ENCODE measurements around the gene FBXO47. TPM values are rescaled to one million over a fixed set of nuclear protein-coding genes. Genes with fewer than 3 reads are reported as not detected.

FBXO47 gene
- total and polyA plus RNA-seq, 9 of the 15 experiments (the other 6 are each of a cell fraction or from before 2014, with no cell fraction given) = not detected

GRCh38 chr17:38947189-38947588, 20.0 kb downstream of the FBXO47 start:
- Histone ChIP-seq H3K4me2 (ENCODE audit: insufficient read depth, low read length) (no peak overlapping the region), H3K27me3 (ENCODE audit: control insufficient read depth in 2 of 2, insufficient read depth in 2 of 2, low read length in 2 of 2) (no peaks in the 10 kb centered on the region), H2AFZ (ENCODE audit: low read depth, low read length) (no peak overlapping the region), H3K27ac (ENCODE audit: extremely low read depth, low read depth, low read length) (no peak overlapping the region), H3K4me1 (replicated peaks in 1 of 2; ENCODE audit: control insufficient read depth in 2 of 2, insufficient read depth in 2 of 2, low read length in 2 of 2) (no peaks in the 10 kb centered on the region), H4K20me1 (replicated peaks; ENCODE audit: control insufficient read depth, insufficient read depth, low read length) (no peaks in the 10 kb centered on the region), H3K4me3 (no peak overlapping the region), H3K9me1 (ENCODE audit: control insufficient read depth, insufficient read depth, low read length) (no peaks in the 10 kb centered on the region), H3K9ac (ENCODE audit: insufficient read depth in 1 of 2, low read depth in 2 of 2, low read length in 2 of 2) (no peak overlapping the region), H3K9me3 (replicated peaks; ENCODE audit: control insufficient read depth, insufficient read depth, low read depth, low read length) (no peaks in the 10 kb centered on the region), H3K79me2 (ENCODE audit: control insufficient read depth, insufficient read depth, low read length) (no peaks in the 10 kb centered on the region), H3K36me3 (ENCODE audit: control insufficient read depth, insufficient read depth, low read length) (no peaks in the 10 kb centered on the region)
- BruUV-seq (replicated peaks) = no TSS peak
- WGBS (ENCODE audit: insufficient coverage, low coverage, missing lambda C conversion rate) = 35% methylated on average over 2 of the region's 2 CpGs
- no peak for FAIRE-seq
- no peak for ATAC-seq
- intact Hi-C loops (cut with micrococcal nuclease) (no loop called here), in situ Hi-C loops (cut with MboI) (no loop called here)
- ChIA-PET CTCF (ENCODE audit: low intra/inter-chr PET ratio) (no interaction called here), POLR2A (interaction anchor here (0.7 kb wide), 1 partner anchor 46 kb away, joined by 3 read pairs; no protein-coding TSS in a partner anchor)
- no peak for DNase-seq (ENCODE audit: extremely low read depth in 1 of 4, low spot score in 3 of 4)
- no peak for TF ChIP-seq ZNF197 (CRISPR knock-in tag; IDR thresholded peaks at IDR 0.05; ENCODE audit: low read depth)
- TF ChIP-seq KDM2B (CRISPR knock-in tag; IDR thresholded peaks at IDR 0.05) = no peak
- TF ChIP-seq HNRNPUL1 (IDR thresholded peaks at IDR 0.05; ENCODE audit: low read length) = no peak
- TF ChIP-seq GTF2B (IDR thresholded peaks at IDR 0.05; ENCODE audit: extremely low read depth, insufficient read length) = no peak
- no peak for TF ChIP-seq ZBTB34 (CRISPR knock-in tag; IDR thresholded peaks at IDR 0.05)
- no peak for TF ChIP-seq HMGN3 (IDR thresholded peaks at IDR 0.05; ENCODE audit: borderline replicate concordance, extremely low read depth, insufficient read length, low read depth, low read length)
- TF ChIP-seq IRF9 (tag; IDR thresholded peaks at IDR 0.05) = no peak
- no peak for TF ChIP-seq ATF7 (IDR thresholded peaks at IDR 0.05)
- no peak for TF ChIP-seq ZNF354B (CRISPR knock-in tag; IDR thresholded peaks at IDR 0.05)
- TF ChIP-seq CTCFL (IDR thresholded peaks at IDR 0.05; ENCODE audit: borderline replicate concordance, insufficient read depth, low read depth, low read length, poor library complexity, severe bottlenecking) = no peak
- no peak for TF ChIP-seq HBP1 (CRISPR knock-in tag; IDR thresholded peaks at IDR 0.05)
- TF ChIP-seq HNRNPK (IDR thresholded peaks at IDR 0.05; ENCODE audit: low read depth, low read length, poor library complexity, severe bottlenecking) = no peak
- no peak for TF ChIP-seq KAT7 (CRISPR knock-in tag; IDR thresholded peaks at IDR 0.05; ENCODE audit: borderline replicate concordance)
- TF ChIP-seq GTF2F1 (IDR thresholded peaks at IDR 0.05; ENCODE audit: low read depth, low read length) = no peak
- no peak for TF ChIP-seq MECOM (CRISPR knock-in tag; IDR thresholded peaks at IDR 0.05)
- TF ChIP-seq ZNF699 (CRISPR knock-in tag; IDR thresholded peaks at IDR 0.05; ENCODE audit: insufficient replicate concordance) = no peak

Data from K562 (cell line).